Measurements from ENCODE around the gene FBXW5.

Gene FBXW5

DNA sequence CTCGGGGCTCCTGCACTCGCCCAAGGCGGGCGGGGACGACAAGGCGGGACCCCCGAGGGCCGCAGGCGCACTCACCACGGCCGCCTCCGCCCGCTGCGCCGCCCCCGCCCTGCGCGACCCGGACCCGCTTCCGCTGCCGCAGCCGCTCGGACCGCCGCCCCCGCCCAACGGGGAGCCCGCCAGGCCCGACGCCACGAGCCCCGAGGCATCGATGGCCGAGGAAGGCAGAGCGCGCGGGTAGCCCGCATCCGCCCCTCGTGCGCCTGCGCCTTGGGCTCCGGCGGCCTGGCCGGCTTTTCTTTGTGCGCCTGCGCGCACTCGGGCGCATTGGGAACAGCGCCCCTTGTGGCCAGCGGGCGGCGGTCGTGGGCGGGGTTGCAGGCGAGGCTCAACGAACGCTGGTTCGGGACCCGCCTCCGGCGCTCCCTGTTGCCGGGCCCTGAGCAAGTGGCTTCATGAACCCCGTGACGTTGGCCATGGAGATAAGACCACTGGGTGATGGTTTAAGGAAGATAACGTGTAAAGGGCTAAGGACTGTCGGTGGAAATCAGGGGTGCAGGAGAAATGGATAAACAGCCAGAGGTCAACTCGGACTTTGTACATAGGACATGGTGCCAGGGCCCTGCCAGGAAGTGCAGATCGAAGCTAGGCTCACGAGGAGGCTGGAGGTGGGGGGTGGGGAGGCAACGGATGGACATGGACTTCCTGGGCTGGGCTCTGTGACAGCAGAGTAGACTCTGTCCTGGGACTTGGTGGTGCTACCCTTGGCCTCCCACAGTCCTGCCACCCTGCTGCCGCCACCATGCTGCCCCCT, at the start of gene FBXW5, which contains the start of gene C8G:
TSS of gene FBXW5 (minus strand) at position 220 of the 814 bp plus-strand sequence. CDS start 655 bp downstream, outside the sequence.
TSS of gene C8G (plus strand) at position 725 of the 814 bp plus-strand sequence. CDS start at position 803, 78 bp downstream.
- peak; percentile 88 to 95 (median 92) for DNase-seq

DNA sequence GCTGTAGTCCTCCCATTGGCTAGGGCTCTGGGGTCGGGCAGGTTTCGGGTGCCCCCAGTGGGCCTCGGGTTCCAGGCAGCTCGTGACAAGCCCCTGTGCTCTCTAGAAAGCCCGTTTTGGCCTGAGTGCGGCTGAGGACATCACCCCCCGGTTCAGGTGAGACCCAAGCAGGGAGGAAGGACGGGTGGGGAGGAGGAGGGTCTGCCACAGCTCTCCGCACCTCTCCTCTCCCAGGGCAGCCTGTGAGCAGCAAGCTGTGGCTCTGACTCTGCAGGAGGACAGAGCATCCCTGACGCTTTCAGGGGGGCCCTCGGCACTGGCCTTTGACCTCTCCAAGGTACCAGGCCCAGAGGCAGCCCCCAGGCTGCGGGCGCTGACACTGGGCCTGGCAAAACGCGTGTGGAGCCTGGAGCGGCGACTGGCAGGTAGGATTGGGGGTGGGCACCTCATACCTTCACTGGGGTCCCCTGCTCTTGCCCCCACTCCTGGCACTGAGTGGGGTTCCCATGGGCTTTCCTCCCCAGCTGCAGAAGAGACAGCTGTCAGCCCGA, 48.4 kb upstream of the FBXW5 start:
- DNase-seq = peak in 1 of 4 experiments; percentile 55

- DNase-seq = peak; percentile 86 to 93 (median 90)
Observed at GRCh38 chr9:136991993-136992818, 47.7 kb upstream of the FBXW5 start, which contains the start of gene PAXX. TSS of gene PAXX (plus strand) at chr9:136992422. CDS start at chr9:136992444, 22 bp downstream.

DNA sequence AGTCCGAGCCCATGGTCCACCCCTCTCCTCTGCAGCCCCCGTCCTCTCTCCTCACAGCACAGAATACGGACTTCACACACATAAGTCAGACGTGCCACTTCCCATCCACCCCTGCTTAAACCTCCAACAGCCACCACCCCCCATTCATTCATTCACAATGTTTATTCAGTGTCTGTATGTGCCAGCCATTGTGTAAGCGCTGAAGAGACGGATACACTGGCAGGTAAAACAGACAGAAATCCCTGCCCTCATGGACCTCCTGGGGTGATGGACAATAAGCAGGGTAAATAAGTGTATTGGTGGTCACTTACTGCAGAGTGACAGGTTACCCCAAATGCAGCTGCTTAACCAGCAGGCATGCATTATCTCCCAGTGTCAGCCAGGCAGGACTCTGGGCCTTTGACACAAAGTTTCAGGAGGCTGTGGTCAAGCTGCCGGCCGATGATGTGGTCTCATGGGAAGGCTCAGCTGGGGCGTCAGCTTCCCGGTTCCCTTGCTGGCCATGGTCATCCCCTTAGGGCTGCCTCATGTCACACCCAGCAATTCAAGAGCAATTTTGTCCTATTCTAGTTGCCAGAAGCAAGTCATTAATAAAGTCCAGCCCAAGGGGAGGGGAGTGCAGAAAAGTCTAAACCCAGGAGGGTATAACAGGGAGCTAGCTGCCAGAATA, 45.8 kb upstream of the FBXW5 start:
- no peak for DNase-seq

- no peak for DNase-seq
Observed at GRCh38 chr9:136988872-136989271, 44.3 kb upstream of the FBXW5 start.

GRCh38 chr9:136985853-136986252, 41.3 kb upstream of the FBXW5 start:
- DNase-seq = no peak

- no peak for DNase-seq
Observed at GRCh38 chr9:136985027-136985602, 40.6 kb upstream of the FBXW5 start.

DNA sequence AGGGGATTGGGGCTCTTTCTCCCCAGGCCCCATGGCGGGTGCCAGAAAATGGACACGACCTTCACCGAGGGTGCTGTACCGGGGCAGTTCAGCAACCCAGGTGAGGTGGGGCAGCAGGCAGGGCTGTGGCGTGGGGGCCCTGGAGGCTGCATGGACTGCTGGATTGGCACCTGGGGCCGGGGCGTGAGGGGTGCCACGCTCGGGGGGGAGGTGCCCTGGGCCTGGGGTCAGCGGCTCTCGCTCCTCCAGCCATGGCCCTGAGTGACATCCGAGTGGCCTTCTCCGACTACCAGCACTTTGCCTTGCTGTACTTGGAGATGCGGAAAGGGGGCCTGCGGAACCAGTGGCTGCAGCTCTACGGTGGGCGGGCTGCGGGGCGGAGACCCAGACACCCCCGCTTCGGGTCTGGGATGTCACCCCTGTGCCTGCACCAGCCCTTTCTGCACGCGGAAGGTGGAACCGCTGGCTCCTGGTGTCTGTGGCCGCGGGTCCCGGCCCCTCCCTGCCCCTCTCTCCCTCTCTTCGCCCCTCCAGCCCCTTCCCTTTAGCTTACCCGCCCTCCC, 40.0 kb upstream of the FBXW5 start:
- no peak for DNase-seq

DNA sequence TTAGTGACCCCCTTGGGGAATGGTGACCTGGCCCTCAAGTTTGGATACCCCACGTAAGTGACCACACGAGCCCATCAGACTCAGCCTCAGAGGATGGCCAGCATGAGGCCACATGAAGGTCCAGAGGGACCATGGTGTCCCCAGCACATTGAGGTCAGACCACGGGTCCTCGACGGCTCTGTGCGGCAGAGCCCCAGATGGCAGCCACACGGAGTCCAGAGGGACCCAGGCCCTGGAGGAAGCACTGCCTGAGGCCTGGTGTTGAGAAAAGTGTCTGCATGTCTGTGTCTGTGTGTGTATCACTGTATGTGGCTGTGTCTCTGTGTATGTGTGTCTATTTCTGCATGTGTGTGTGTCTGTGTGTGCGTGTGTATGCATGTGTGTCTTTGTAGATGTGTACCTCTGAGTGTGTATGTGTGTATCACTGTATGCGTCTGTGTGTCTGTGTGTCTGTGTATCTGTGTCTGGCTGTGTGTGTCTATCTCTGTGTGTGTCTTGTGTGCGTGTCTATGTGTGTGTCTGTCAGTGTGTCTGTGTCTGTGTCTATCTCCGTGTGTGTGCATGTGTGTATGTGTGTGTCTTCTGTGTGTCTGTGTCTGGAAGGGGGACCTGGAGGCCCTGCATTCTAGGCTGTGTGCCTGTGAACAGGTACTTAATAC, 39.2 kb upstream of the FBXW5 start:
- DNase-seq = no peak

DNA sequence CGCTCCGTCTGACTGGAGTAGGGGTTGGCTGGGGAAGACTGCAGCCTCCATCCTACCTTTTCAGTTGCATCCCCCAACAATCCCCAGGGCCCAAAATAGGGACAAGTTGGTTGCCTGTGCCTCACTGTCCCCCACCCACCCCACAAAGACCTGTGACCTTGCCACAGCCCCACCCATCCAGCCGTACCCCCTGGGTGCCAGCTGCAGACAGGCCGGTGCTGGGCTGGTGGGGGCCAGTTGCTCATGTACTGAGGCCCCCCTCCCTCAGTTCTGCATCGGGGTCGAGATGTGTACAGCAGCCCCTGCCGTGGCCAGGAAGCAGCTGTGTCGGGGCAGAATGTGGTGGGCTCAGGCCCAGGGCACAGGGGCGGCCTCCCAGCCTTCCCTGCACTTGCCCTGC, 38.6 kb upstream of the FBXW5 start:
- DNase-seq = no peak

DNA sequence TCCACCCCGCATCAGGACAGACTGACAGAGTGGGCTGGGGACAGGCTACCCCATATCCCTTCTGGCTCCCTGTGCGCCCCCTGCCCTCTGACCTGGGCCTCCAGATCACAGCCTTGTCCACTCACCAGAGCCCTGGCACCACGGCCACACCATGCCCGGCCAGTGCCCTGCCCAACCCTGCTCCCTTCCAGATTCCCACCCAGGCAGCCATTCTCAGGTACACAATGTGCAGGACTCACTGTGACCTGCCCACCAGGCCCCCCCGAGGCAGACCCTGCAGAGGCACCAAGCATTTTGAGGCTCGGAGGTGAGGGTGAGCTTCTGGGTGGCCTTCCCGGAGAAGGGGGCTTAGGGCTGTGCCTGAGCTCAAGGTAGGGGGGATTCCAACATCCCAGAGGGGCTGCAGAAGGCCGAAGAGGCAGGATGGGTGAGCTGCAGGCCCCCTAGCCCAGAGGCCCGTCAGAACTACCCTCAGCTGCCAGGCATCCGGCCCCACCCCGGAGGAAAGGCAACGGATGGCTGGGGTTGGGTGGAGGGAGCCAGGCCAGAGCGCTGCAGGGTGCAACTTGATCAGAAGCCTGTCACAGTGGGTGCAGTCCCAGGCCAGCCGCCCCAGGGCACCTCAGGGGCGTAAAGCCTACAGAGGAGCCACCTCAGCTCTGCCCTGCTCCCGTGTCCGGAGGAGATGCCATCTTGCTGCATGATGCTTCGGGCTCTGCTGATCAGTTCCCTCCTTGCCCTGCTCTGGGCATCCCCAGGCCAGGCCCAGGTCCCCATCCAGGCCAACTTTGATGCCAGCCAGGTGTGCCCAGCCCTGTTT, 37.9 kb upstream of the FBXW5 start, which contains the start of gene LCNL1:
TSS of gene LCNL1 (plus strand) at position 762 of the 820 bp plus-strand sequence. CDS start 594 bp downstream, outside the sequence.
- no peak for DNase-seq

GRCh38 chr9:136981588-136982231, 37.2 kb upstream of the FBXW5 start:
- DNase-seq = no peak

DNA sequence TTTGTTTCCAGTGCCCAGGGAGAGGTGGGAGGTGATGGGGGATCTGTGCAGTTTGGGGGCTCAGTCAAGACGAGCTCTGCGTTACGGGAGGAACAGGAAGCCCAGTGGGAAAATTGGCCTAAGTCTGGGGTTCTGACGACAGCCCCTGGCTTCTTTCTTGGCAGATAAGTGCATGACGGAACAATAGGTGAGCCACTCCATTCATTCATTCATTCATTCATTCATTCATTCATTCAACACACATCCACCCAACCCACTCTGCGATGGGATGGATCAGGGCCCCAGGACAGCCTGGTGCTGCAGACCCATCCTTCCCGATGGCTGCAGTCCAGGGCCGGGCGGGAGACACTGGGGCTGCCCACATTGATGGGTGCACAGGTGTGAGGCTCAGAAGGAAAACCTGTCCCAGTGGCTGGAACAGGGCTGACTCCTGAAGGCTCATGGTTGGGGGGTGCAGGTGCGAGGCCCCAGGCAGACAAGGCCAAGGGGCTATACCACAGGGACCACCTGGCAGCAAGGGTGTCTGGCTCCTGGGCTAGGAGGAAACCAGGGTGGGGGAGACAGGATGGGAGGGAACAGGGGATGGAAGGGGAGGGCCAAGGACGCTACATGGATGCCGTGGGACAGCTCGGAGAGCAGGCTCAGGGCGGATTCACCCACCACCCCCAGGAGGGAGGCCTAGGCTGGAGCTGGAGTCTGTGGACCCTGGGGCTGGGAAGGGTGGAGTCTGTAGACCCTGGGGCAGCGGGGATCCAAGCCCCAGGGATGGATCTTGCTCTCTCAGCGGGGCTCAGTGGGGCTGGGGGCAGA, 36.3 kb upstream of the FBXW5 start:
- DNase-seq = no peak

DNA sequence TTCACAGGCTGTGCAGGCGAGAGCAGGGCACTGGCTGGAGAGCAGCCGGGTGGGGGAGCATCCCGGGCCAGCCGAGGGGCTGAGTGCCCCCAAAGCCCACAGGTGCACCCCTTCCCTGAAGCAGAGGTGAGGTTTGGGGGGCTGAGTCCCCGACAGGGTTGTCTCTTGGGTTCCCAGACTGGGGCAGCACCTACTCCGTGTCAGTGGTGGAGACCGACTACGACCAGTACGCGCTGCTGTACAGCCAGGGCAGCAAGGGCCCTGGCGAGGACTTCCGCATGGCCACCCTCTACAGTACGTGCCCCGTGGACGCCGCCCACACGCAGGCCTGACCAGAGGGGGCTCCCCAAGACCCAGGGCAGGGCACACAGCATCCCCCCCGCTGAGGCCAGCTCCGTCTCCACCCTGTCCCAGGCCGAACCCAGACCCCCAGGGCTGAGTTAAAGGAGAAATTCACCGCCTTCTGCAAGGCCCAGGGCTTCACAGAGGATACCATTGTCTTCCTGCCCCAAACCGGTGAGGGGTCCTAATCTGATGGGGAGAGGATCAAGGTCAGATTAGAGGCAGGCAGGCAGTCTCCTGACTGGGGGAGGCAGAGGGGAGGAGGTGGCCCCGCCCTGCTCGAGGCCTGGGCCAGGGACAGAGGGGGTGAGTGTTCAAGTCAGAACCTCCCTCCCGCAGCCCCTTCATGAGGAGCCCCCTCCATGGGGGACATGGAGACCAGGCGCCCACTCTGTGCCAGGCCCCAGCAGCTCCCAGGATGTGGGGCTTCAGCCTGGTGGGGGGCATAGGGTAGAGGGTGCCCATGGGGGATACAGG, 35.4 kb upstream of the FBXW5 start:
- DNase-seq = no peak

DNA sequence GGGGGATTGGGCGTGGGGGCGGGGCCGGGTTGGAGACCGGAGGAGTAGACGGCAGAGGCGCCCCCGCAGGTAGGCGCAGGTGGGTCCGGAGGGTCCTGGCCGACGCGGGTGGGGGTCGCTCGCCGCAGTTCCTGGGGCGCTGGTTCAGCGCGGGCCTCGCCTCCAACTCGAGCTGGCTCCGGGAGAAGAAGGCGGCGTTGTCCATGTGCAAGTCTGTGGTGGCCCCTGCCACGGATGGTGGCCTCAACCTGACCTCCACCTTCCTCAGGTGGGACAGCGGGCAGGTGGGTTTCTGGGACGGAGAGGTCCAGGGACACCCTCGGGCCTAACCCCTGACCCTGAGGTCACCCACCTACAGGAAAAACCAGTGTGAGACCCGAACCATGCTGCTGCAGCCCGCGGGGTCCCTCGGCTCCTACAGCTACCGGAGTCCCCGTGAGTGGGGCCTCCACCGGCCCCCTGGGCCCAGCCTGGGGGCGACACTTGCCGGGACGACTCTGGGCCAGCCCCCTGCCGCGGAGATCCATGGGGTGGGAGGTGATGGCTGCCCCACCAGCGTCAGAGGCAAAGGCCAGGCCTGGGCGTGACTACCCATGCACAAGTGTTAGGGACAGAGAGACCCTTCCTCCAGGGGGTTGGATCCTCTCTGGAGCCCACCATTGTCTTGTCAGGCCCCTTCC, 34.5 kb upstream of the FBXW5 start:
- DNase-seq = no peak

DNA sequence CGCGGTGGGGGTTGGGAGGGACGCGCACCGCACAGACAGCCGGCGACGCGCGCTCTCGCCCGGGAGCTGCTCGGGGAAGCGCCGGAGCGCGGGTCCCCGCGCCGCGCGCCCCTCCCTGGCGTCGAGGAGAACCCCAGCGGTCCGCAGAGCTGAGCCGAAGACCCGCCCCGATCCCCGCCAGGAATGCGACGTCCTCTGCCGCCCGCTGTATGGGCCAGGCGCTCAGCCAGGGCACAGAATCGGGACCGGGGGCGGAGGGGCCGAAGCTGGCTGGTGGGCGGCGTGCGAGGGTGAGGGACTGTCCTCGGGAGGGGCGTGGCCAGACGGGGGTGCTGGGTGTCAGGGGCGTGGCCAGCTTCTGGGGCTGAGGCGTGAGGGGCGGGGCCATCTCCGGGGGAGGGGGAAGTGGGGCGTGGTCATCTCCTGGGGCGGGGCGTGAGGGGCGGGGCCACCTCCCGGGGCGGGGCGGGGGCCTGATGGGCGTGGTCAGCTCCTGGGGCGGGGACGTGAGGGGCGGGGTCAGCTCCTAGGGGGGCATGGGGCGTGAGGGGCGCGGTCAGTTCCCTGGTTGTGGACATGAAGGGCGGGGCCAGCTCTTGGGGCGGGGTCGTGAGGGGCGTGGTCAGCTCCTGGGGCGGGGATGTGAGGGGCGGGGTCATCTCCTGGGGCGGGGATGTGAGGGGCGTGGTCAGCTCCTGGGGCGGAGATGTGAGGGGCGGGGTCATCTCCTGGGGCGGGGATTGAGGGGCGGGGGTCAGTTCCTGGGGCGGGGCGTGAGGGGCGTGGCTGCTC, 33.7 kb upstream of the FBXW5 start:
- DNase-seq = peak; percentile 37 to 54 (median 38)

DNA sequence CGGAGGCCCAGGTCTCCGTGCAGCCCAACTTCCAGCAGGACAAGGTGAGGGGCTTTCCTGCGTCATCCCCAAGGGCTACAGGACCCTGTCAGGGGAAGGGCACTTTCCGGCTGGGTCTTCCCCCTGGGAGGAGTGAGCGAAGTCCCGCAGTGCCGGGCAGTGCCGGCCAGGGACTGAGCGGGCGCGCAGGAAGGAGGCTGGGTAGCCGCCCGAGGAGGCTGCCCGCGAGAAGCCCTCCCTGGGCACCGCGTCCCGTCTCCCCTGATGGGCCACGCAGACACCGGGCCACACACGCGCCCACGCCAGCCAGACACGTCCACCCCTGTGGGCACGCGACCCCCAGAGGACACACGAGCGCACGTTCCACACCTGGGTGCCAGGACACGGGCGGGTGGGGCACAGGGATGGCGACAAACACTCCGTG, 33.1 kb upstream of the FBXW5 start:
- no peak for DNase-seq

Data from activated CD4-positive, CD25-positive, alpha-beta regulatory T cell (primary cell).